ENCODE data around the gene GRIK4.
A peak's percentile ranks its signal among the peaks of the same experiment; 100 is the strongest.

GRIK4 gene

DNA sequence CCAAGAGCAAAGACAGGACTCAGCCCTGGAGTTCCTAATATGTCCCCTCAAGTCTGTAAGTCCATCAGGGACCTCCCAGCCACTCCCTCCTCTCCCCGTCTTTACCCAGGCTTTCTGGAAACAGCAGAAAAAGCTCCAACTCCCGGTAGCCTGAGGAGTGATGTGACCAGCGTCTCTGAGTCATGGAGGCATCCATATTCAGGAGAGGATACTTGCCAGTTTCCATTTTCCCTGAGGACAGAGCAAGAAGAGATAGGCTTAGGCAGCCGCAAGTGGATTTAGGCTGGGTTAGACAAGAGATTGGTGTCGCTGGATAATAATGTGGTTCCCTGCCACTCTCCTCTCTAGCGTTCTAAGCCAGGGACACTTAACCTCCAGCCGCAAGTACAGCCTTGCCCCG lies 206.6 kb downstream of the GRIK4 start:
- FAIRE-seq = no peak
- no peak for DNase-seq (ENCODE audit: insufficient read length, low spot score)

DNA sequence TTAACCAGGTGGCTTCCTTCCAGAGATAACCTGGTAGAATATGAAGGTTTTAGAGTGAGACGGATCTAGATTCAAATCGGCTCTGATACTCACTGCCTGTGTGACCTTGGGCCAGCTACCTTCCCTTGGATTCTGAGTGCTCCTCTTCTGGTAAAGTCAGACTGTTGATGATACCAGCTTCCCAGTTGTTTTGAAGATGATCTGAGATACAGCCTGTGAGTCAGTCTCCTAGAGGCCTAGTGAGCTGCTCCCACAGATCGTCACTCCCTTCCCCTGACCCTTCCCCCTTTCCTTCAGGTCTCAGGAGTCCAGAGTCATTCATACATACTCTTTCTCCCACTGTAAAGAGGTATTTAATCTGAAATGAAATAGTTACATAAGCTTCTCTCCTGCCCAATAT lies 207.8 kb downstream of the GRIK4 start:
- no peak for FAIRE-seq
- no peak for DNase-seq (ENCODE audit: insufficient read length, low spot score)

DNA sequence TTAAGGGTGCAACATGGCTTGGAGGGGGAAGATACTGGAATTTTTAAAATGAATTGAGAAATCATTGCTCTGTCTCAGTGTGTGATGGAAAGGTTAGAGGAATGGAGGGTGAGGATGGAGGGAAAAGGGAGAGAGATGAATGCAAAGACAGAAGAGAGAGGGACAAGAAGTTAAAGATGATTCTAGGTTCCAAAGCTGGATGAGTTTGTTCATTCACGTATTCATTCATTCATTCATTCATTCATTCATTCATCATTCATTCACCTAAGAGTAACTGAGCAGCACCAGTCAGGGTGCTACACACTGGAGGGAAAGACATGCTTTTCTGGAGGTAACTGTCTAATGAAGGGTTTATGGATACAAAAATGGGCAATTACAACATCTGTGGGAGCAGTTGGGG lies 209.2 kb downstream of the GRIK4 start:
- DNase-seq (ENCODE audit: insufficient read length, low spot score) (no peak), FAIRE-seq (no peak)

DNA sequence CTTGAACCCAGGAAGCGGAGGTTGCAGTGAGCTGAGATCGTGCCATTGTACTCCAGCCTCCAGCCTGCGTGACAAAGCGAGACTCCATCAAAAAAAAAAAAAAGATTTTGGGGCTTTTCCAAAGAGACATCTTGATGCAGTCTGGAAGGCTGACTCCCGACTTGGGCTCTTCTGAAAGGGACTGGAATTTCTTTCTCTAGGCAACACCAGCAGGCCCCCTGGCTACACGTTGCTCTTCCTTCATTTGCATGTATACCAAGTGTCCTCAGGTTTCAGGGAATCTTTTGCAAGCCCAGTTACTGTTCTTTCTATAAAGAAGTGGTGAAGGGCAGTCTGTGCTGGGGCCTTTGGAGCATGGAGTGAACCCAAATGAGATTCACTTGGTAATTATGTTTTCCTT lies 211.0 kb downstream of the GRIK4 start:
- no peak for FAIRE-seq
- no peak for DNase-seq (ENCODE audit: insufficient read length, low spot score)

DNA sequence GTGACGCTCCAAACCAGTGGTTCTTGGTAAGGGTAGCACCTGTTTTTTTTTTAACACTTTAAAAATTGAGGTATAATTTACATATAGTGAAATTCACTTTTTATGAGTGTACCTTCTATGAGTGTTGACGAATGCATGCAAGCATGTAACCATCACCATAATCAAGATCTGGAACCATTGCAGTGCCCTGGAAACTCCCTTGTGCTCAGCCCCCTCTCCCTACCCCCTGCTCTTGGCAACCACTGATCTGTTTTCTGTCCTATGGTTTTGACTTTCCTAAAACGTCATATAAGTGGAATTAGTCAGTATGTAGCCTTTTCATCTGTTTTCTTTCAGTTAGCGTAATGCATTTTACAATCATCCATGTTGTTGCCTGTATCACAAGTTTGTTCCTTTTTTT lies 212.2 kb downstream of the GRIK4 start:
- FAIRE-seq = no peak
- DNase-seq (ENCODE audit: insufficient read length, low spot score) = no peak

DNA sequence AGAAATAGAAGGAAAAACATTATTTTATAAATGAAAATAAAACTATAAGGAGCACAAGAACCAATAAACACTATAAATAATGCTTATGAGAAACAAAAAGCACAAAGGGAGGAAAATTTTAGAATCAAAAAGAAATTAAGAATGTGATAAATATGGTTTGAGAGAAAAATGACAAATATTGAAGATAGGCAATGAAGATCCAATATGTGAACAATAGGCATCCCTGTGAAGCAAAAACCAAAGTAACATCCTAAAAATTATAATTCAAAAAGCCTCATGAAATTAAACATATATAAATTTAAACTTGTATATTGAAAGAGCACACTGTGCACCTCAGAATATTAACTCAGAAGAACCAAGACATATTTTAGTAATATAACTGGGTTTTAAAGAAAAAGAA lies 216.2 kb downstream of the GRIK4 start:
- no peak for FAIRE-seq
- no peak for DNase-seq (ENCODE audit: insufficient read length, low spot score)

DNA sequence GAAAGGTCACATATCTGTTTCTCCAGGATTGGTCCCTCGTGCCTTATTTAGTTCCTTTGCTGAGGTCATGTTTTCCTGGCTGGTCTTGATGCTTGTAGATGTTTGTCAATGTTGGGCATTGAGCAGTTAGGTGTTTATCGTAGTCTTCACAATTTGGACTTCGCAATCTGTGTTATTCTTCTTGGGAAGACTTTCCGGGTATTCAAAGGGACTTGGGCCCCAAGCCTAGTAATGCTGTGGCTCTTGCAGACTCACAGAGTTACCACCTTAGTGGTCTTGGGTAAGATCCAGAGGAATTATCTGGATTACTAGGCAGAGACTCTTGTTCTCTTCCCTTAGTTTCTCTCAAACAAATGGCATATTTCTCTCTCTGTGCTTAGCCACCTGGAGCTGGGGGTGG lies 223.5 kb downstream of the GRIK4 start:
- no peak for FAIRE-seq

DNA sequence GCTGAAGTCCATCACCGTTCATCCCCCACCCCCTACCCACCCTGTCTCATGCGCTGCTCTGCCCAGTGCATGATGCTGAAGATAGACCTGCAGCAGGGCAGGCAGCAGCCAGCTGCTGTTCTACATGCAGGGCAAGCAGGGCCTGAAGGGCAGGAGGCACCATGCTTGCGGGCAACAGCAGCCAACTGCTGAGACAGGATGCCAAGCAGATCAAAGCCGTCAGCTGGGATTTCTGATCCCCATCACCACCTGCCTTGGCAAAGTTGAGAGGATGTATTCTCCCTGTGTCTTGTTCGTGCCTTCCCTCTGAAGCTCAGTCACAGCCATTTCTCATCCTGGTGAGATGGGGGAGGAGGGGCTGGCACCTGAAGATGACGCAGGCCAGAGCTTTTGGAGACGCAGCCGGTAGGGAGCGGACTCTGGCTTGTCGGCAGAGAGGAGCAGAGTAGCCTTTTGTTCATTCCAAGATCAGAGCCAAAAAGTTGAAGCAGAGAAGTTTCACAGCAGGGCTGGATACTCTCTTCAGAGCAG lies 227.0 kb downstream of the GRIK4 start:
- no peak for DNase-seq (ENCODE audit: insufficient read length, low spot score)
- no peak for FAIRE-seq

More for the DNA sequence above, 223.5 kb downstream of the GRIK4 start:
- no peak for DNase-seq (ENCODE audit: insufficient read length, low spot score)

DNA sequence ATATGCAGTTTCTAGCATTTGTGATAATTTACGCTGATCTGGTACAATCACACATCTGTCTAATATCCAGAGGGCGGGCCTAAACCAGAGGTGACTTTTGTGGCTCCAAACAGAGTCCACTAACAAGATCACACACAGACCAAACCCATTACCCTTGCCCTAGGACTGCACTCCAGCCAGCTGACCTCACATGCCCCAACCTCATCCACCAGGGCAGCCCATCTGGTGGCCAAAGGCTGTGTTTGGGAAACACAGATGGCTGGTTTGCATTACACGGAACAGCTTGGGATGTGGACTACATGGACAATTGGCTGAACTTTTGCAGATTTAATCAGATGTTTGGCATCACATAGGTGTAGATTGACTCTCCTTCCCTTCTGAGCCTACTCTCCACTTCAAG lies 228.2 kb downstream of the GRIK4 start:
- FAIRE-seq (no peak), DNase-seq (ENCODE audit: insufficient read length, low spot score) (no peak)

DNA sequence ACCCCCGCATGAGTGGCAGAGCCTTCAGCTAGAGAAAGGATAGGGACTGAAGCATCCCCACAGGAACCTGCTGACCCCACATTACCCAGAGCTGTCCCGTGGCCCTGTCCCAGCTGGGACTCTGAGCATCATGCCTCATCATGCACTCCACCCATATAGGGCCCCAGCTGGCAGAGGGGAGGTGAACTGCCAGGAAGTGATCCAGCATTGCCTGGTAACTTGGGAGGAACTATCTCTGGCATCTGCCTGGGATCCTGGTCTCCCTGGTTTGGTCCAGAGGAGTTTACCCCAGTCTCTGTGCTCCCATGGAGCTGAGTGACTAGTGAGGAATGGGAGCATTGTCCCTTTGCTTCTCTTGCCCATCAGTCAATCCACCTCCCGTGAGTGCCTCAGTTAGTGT lies 228.8 kb downstream of the GRIK4 start:
- no peak for FAIRE-seq

DNA sequence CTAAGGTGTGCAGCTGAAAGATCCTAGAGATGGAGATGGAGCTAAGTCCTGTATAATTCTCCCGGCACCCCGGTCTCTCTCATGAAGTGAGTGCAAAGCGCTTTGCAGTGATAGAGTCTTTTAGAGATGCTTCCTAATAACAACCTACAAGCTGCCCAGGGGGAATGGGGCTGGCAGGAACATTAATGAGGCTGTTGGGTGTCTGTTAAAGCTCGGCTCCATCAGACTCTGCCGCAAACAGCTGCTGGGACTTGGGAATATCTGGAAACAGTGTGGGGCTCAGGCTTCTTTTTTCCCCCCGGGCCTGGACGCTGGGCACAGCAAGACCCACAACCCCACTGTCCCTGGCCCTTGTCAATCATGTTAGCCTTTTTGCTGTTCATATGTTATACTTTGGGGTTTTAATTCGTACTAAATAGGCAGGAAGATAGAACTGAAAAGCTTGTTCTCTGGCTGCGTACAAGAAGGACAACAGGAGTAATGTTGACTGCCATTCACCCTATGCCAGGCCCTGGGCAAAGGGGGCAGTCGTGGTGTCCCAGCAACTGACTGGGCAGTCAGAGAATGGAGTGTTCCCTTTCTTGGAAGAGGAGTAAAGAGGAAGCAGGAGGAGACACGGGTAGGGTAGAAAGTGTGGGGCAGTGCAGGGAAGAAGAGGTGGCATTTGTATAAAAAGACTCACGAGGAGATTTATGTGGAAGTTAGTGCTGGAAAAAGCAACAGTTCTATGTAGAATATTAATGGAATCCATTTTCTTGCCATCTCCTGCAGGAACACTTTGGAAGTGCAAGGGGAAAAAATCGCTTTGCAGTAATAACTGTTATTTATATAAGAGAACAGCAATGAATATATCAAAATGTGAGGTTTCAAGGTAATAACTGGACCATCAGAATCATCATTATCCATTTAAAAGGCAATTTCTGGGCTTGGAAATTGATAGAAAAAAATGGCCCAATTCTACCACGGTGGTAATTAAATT lies 232.8 kb downstream of the GRIK4 start:
- DNase-seq (ENCODE audit: insufficient read length, low spot score) = no peak
- no peak for FAIRE-seq

More for the DNA sequence above, 228.8 kb downstream of the GRIK4 start:
- DNase-seq (ENCODE audit: insufficient read length, low spot score) = no peak

DNA sequence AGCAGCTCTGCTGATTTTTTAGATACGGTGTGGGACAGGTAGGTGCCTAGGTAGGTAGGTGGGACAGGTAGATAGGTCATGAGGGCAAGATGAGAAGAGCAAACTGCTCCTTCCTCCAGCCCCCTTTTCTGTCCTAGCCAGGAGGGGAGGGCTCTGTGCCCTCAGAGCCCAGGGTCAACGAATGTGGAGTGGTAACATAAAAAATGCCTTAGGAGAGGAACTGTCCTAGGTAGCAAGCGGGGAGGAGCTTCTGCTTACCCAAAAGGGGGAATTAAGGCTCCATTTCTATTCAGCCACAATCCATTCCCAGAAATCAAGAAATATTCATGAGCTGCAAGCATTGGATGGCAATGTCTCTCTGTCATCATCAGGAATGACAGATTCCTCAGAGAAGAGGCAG lies 234.8 kb downstream of the GRIK4 start:
- FAIRE-seq = no peak
- no peak for DNase-seq (ENCODE audit: insufficient read length, low spot score)

DNA sequence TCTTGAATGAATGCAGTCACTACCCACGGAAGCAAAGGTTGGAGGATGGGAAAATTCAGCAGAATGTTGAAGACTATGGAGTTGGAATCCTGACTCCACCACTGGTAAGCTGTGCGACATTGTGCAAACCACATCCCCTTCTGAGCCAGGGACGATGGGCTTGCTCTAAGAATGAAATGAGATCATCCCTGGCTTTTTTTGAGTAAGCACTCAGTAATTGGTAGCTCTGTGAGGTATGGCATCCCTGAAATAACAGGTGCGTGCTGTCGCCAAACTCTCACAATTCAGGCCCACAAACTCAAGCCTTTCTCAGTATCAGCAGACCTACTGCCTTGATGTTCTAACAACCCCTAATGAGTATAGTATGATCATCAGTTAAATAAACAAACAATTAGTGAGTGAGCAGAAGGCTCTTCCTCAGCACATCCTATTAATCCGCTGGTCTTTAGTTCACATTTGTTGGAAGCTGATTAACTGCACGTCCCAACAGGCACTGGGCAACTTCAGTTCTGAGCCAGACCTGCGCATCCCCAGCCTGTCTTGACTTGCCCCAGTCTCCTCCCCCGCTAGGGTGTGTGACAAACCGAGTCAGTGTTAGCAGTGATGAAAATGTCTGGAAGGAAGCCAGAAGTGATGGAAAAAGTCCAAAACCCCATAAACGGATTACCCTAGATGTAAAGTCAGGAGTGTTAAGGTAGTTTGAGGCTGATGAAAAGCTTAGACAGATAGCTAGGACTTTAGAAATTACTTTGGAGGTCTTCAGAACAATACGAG lies 235.5 kb downstream of the GRIK4 start:
- DNase-seq (ENCODE audit: insufficient read length, low spot score) = peak; percentile 59
- FAIRE-seq = no peak

DNA sequence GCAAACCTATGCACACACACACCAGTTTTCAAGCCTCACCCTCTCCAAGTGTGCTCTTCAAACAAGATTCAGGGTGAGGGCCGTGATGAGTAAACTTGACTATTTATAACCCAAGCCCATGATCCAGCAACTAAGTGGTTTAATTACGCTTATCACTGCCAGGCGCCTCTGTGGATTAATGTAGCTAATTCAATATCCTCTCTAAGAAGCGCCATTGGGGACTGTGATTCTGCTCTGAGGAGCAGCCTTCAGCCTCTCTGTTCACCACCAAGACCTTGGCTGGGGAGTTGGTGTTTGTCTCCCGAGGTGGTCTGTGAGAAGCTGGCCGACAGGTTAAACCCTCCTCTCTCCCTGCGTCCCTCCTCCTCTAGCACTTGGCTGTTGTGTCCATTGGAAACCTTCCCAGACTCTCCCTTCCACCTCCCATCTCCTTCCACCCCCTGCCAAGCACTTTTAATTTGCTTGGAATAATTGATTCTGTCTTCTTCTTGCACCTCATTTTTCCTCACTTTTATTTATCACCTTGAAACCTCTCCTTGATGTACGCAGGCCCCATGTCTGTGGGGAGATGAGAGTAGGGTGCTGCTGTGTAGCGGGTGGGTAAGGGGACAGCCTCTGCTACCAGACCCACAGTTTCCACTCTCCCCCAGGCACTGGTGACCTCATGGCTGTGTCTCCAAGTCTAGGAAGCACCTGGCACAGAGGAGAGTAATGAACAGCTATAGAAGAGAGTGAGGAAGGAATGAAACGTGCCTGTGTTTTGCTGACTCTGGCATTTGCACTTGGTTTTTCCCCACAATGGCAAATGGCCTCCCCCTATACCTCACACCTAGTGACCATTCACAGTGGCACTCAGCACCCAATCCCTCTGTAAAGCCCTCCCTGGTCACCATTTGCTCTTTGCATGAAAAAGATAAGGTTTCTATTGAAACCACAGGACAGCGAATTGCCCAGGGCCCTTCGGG lies 236.6 kb downstream of the GRIK4 start:
- no peak for FAIRE-seq
- no peak for DNase-seq (ENCODE audit: insufficient read length, low spot score)

DNA sequence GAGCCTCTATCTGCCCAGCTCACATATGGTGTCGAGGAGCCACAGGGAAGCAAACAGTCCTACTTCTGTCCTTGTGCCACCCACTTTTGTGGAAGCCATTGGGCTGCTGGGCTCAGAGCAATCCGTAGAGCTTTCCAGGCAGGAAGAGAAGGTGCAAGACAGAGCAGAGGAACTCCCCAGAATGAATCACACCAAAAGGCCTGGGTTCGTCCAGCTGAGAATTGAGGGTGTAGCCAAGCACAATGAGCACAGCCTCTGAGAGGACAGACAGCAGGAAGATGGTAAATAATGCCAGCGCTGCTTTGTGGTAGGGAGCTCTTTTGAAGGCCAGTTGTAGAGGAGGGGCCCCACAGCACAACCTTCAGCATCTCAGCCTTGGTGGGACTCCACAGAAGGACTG lies 237.8 kb downstream of the GRIK4 start:
- FAIRE-seq = no peak
- DNase-seq (ENCODE audit: insufficient read length, low spot score) = no peak

DNA sequence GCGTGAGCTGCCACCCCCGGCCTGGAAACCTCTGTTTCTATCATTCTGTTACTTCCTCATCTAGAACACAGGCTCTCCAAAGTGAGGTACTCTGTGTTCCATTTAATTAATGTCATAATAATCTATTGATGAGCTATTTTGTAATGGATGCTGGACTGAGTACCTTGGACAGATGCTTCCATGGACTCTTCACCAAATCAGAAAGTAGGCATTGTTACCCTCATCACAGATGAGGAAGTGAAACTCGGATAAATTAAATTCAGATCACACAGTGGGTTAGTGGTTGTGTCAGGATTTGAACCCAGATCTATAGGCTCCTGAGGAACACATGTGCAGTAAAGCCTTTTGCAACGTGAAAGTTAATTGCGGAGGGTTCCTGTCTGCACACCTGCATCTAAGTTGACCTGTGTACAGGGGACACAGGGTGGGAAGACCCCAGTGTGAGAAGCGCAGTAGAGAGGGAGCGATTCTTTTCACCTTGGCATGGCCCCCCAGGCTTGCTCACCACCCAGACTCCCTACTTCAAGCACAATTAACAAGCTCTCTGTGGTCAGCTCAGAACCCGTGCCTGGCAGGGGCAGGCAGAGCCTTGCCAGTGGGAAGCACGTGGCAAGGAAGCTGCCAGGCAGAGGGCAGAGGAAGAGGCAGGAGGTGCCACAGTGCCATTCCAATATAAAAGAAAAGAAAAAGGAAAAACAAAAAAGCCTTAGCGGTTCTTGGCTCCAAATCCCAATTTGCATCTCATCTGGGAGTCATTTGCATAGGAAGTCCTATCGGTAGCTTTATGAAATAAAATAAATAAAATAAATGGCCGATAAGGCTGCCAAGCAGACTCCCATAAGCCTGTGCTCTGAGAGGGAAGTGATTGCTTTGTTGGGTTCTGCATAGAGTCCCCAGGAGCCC lies 239.3 kb downstream of the GRIK4 start:
- DNase-seq (ENCODE audit: insufficient read length, low spot score) (no peak), FAIRE-seq (no peak)

DNA sequence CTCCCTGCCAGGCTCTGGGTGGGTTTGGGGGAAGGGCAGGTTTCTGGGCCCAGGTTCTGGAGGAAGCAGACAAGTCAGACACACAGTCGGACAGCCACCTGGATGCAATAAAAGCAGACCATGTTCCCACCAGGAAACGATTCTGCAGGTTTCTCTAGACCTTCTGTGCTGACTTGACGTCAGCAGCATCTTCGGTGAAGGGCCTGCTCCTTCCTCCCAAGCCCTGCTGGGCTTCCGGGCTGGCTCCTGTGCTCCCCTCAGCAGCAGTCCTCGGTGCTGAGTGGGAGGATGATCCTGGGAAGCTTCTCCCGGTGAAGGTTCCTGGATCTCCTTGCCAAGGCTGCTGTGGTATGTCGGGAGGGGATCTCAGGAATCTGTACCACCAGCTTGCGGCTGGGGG lies 240.0 kb downstream of the GRIK4 start:
- FAIRE-seq = no peak

DNA sequence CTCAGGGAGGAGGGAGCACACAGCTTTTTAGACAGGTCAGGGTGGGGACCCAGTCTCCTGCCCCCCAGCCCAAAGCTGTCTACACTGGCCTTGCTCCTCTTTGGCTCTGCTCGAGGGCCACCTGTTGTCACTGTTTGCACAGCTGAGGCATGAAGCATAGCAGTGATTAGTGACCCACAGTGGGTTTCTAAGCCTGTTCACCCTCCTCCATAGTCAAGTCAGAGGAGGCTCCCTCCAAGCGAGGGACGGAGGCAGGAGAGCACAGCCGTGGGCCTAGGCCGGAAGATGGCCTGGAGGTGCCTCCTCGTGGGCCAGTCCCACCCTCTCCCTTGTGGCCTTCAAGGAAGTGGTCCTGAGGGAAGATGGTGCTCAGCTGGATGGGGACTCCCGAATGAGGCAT lies 241.1 kb downstream of the GRIK4 start:
- FAIRE-seq (no peak), DNase-seq (ENCODE audit: insufficient read length, low spot score) (no peak)

More for the DNA sequence above, 240.0 kb downstream of the GRIK4 start:
- no peak for DNase-seq (ENCODE audit: insufficient read length, low spot score)

DNA sequence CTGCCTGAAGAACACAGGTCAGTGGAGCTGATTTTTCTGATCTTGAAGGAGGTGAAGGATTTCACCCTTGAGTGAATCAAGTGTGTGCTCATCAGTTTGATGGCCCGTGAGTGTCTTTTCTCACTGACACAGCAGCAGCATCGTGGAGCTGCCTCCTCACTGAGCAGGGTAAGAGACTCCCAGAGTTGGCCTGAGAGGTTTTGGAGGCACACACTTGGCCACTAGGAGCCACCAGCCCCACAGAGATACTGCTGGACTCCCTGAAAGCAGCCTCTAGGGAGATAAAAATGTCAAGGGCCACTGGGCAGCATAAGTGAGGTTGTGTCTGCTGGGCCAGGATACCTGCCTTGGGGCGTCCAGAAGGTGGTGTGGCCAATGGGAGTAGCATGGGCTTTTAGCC lies 245.4 kb downstream of the GRIK4 start:
- DNase-seq (ENCODE audit: insufficient read length, low spot score) (no peak), FAIRE-seq (no peak)
